CD4-positive, CD25-positive, alpha-beta regulatory T cell (primary cell): Measurements from ENCODE around the gene KRTAP9-6. TPM values are rescaled to one million over a fixed set of nuclear protein-coding genes. Genes with fewer than 3 reads are reported as not detected.
"Not testable (repeated sequence)": the region's sequence is repeated elsewhere in the genome, so short reads cannot be mapped to it uniquely, and the experiment has no call there.

ENCODE experiments used
- ATAC-seq, 2 donors: fragments of 150-1000 bp; cut with Tn5 transposase; one replicate each; pipeline ENCODE4 v1.10.0; 2021; ENCODE audit warnings: low read depth in 2 of 2, moderate number of reproducible peaks in 2 of 2, moderate library complexity in 1 of 2
- DNase-seq, 3 donors: peaks; one replicate each; pipeline versions ENCODE4 v3.0.0 to v3.0.0-alpha.2; 2012 to 2022; ENCODE audit warnings: mixed read lengths in 1 of 3
- H3K27ac ChIP-seq: one replicate; pipeline ENCODE4 v1.7.0; 2013; ENCODE audit warnings: mild to moderate bottlenecking, low read length; ENCODE audit not compliant: insufficient read depth, poor library complexity, severe bottlenecking
- H3K27me3 ChIP-seq: one replicate; pipeline ENCODE4 v1.7.0; 2013; ENCODE audit warnings: low read length; ENCODE audit not compliant: control insufficient read depth, insufficient read depth
- H3K36me3 ChIP-seq: one replicate; pipeline ENCODE4 v1.7.0; 2013; ENCODE audit warnings: mild to moderate bottlenecking, low read length, moderate library complexity; ENCODE audit not compliant: control insufficient read depth, insufficient read depth
- H3K4me1 ChIP-seq: 2 replicates; pipeline ENCODE4 v1.7.0; 2013; ENCODE audit warnings: mild to moderate bottlenecking, low read length; ENCODE audit not compliant: insufficient read depth, control insufficient read depth, poor library complexity, severe bottlenecking
- H3K4me3 ChIP-seq: one replicate; pipeline ENCODE4 v1.7.0; 2013; ENCODE audit warnings: low read depth, mild to moderate bottlenecking, low read length, moderate library complexity
- H3K9me3 ChIP-seq, 2 experiments: 1 replicate in 1 of 2; 2 replicates in 1 of 2; pipeline ENCODE4 v1.7.0; 2013; ENCODE audit warnings: low read length in 2 of 2, mild to moderate bottlenecking in 1 of 2, moderate library complexity in 1 of 2; ENCODE audit not compliant: control insufficient read depth in 2 of 2
- H3K27ac Mint-ChIP-seq, 3 donors: one replicate each; pipeline ENCODE4 v1.8.0; 2020 to 2022; ENCODE audit warnings: mild to moderate bottlenecking in 3 of 3, mixed read lengths in 3 of 3, moderate library complexity in 2 of 3
- H3K27me3 Mint-ChIP-seq: one replicate; pipeline ENCODE4 v1.8.0; 2022; ENCODE audit warnings: mild to moderate bottlenecking, mixed read lengths
- H3K36me3 Mint-ChIP-seq: one replicate; pipeline ENCODE4 v1.8.0; 2020; ENCODE audit warnings: mixed read lengths
- H3K4me1 Mint-ChIP-seq, 4 donors: one replicate each; pipeline ENCODE4 v1.8.0; 2020 to 2022; ENCODE audit warnings: mixed read lengths in 4 of 4, mild to moderate bottlenecking in 1 of 4
- H3K4me3 Mint-ChIP-seq, 4 donors: one replicate each; pipeline ENCODE4 v1.8.0; 2020 to 2022; ENCODE audit warnings: mild to moderate bottlenecking in 4 of 4, mixed read lengths in 4 of 4, moderate library complexity in 3 of 4
- H3K9me3 Mint-ChIP-seq, 7 donors: one replicate each; pipeline ENCODE4 v1.8.0; 2020 to 2022; ENCODE audit warnings: mixed read lengths in 7 of 7, mild to moderate bottlenecking in 3 of 7, moderate library complexity in 2 of 7
- polyA plus RNA-seq, 4 donors: library from polyadenylated mRNA; unstranded; fragments of 300-500 nt; fragmentation: Illumina TruSeq; gene quantifications; one replicate each; pipeline ENCODE4 v1.2.3, GENCODE V29; 2021
- total RNA-seq: library from RNA; stranded (reverse); gene quantifications from one replicate; pipeline ENCODE4 v1.2.3, GENCODE V29; 2022

KRTAP9-6 gene
- total and polyA plus RNA-seq, 5 donors from 2014 or later, result not detected

DNA sequence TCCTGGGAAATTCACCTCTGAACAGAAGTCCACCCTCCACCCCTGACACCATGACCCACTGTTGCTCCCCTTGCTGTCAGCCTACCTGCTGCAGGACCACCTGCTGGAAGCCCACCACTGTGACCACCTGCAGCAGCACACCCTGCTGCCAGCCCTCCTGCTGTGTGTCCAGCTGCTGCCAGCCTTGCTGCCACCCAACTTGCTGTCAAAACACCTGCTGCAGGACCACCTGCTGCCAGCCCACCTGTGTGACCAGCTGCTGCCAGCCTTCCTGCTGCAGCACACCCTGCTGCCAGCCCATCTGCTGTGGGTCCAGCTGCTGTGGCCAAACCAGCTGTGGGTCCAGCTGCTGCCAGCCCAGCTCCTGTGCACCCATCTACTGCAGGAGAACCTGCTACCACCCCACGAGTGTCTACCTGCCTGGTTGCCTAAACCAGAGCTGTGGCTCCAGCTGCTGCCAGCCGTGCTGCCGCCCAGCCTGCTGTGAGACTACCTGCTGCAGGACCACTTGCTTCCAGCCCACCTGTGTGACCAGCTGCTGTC is 10.5 kb downstream of the KRTAP9-6 start, which contains the start of gene KRTAP9-7:
Gene KRTAP9-7, plus strand, starts transcription at position 51 of the 543 bp plus-strand sequence. Its CDS starts 0 bp downstream, at position 51.
- Mint-ChIP-seq H3K27me3 (peaks cover 38% of the 10 kb centered on the region), H3K4me1 (peaks cover 0 to 12% (median 3%) of the 10 kb centered on the region in 4 donors)
- H3K36me3 ChIP-seq, H3K36me3 Mint-ChIP-seq, H3K27ac Mint-ChIP-seq, DNase-seq, H3K27ac ChIP-seq, H3K9me3 Mint-ChIP-seq, ATAC-seq, H3K9me3 ChIP-seq, H3K4me3 Mint-ChIP-seq, H3K4me3 ChIP-seq, H3K4me1 ChIP-seq: not testable (repeated sequence)
- H3K27me3 ChIP-seq, result peaks cover 15% of the 10 kb centered on the region

DNA sequence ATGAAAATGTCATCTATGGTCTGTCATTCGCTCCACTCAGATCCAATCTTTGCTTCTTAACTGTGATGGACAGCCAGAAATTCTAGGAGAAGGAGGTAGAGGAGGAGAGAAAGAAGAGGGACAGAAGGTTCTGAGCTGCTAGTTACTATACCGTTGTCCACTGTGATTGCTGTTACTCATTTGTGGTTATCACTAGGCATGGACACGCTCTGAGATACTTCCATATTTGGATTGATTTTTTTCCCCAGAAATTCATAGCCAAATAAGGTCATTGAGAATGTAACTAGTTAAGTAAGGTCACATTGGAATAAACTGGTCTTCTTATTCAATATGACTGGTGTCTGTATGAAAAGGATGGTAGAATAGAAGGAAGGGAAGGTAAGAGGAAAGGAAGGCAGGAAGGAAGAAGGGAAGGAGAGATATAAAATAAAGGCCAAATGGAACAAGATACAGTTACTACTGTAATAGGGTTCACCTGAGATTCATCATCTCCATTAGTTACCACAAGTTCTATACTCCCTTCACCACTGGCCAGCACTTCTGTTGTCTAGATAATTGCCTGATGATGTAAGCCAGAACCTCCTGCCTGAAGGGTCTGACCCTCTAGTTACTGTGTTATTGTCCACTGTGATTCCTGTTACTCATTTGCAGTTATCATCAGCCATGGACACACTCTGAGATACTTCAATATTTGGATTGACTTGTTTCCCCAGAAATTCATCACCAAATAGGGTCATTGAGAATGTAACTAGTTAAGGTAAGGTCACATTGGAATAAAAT is 13.2 kb downstream of the KRTAP9-6 start:
- H3K4me1 ChIP-seq, result no peaks in the 10 kb centered on the region
- Mint-ChIP-seq H3K4me3 (no peak overlapping the region), H3K27me3 (peaks cover 38% of the 10 kb centered on the region), H3K4me1 (peaks cover 0 to 9% (median 0%) of the 10 kb centered on the region in 4 donors), H3K27ac (no peak overlapping the region), H3K9me3 (peaks cover 0 to 6% (median 0%) of the 10 kb centered on the region in 7 donors), H3K36me3 (no peaks in the 10 kb centered on the region)
- no peak overlapping the region for H3K4me3 ChIP-seq
- H3K27me3 ChIP-seq, result peaks cover 15% of the 10 kb centered on the region
- DNase-seq, result no peak
- H3K27ac ChIP-seq, result no peak overlapping the region
- no peaks in the 10 kb centered on the region for H3K36me3 ChIP-seq
- ATAC-seq, result no peak
- H3K9me3 ChIP-seq, result no peaks in the 10 kb centered on the region

DNA sequence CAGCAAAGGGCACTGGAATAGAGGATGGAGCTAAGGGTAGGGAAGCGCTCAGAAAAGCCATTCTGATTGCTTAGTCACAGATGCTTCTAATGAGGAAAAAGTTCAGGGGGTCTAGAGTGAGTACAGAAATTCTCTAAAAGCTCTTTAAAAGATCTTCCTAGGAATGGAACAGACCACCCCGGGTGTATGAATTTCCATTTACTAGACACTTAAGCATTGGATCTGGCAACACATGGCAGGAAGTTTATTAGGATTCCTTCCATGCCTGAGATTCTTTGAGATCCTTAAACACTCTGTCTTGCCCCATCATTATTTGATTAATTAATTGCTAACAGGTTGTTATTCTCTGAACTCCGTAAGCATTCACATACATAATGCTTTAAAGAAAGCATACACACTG is 18.9 kb downstream of the KRTAP9-6 start:
- no peak for DNase-seq
- no peaks in the 10 kb centered on the region for H3K36me3 ChIP-seq
- no peak overlapping the region for H3K4me3 ChIP-seq
- H3K9me3 Mint-ChIP-seq, result peaks cover 0 to 2% (median 0%) of the 10 kb centered on the region in 7 donors
- peaks cover 5% of the 10 kb centered on the region for H3K27me3 ChIP-seq
- H3K4me1 Mint-ChIP-seq, result peaks cover 0 to 15% (median 4%) of the 10 kb centered on the region in 4 donors
- no peaks in the 10 kb centered on the region for H3K4me1 ChIP-seq
- no peaks in the 10 kb centered on the region for H3K9me3 ChIP-seq
- H3K36me3 Mint-ChIP-seq, result no peaks in the 10 kb centered on the region
- ATAC-seq, result no peak
- H3K4me3 Mint-ChIP-seq, result no peak overlapping the region
- H3K27ac Mint-ChIP-seq, result no peak overlapping the region
- peaks cover 11% of the 10 kb centered on the region for H3K27me3 Mint-ChIP-seq
- H3K27ac ChIP-seq, result no peak overlapping the region

DNA sequence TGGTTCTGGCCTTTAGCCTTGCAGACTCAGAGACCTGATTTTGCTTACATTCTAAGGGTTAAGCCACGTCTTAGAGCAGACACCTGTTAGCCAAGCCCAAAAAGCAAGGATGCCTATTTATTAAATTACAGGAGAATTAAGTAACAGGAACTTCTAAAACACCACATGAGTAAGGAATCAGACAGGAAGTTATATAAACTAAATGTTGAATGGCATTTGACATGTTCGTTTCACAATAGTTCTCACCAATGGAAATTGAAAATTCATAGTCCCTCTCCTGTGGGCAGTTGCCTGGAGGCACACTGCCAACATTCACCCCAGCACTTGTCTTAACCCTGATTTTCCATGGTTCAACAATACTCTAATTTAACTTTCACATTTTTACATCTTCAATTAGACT is 19.4 kb downstream of the KRTAP9-6 start:
- Mint-ChIP-seq H3K9me3 (no peaks in the 10 kb centered on the region), H3K27ac (no peak overlapping the region)
- no peak for DNase-seq

DNA sequence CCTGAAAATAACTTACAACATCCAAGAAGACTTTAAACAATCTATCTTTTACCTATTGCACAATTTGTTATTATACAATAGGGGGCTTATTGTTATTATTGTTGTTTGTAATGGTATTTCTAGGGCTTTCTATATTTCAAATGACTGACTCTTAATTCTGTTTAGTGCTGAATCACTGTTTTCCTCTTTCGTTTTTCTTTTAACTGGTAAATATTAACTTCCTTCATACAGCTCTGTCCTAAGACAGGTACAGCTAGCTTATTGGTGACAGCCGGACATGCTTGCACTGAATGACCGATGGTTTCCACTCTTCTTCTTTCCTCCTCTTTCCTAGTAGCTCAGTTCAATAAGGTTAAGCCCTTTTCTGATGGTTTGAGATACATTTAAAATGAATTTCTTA is 21.9 kb downstream of the KRTAP9-6 start:
- DNase-seq (no peak), ATAC-seq (no peak)
- Histone ChIP-seq H3K27ac (no peak overlapping the region), H3K36me3 (no peaks in the 10 kb centered on the region), H3K4me1 (no peaks in the 10 kb centered on the region), H3K4me3 (no peak overlapping the region), H3K27me3 (peaks cover 2% of the 10 kb centered on the region), H3K9me3 (no peaks in the 10 kb centered on the region)
- H3K27ac Mint-ChIP-seq, result no peak overlapping the region
- no peak overlapping the region for H3K4me3 Mint-ChIP-seq
- H3K36me3 Mint-ChIP-seq, result no peaks in the 10 kb centered on the region
- H3K4me1 Mint-ChIP-seq, result peaks cover 0 to 15% (median 4%) of the 10 kb centered on the region in 4 donors
- peaks cover 10% of the 10 kb centered on the region for H3K27me3 Mint-ChIP-seq
- no peaks in the 10 kb centered on the region for H3K9me3 Mint-ChIP-seq

More for the DNA sequence above, 19.4 kb downstream of the KRTAP9-6 start:
- Histone ChIP-seq H3K27me3 (peaks cover 3% of the 10 kb centered on the region), H3K27ac (no peak overlapping the region), H3K9me3 (no peaks in the 10 kb centered on the region), H3K4me3 (no peak overlapping the region), H3K4me1 (no peaks in the 10 kb centered on the region), H3K36me3 (no peaks in the 10 kb centered on the region)
- H3K4me3 Mint-ChIP-seq, result no peak overlapping the region
- H3K36me3 Mint-ChIP-seq, result no peaks in the 10 kb centered on the region
- peaks cover 0 to 15% (median 4%) of the 10 kb centered on the region in 4 donors for H3K4me1 Mint-ChIP-seq
- no peak for ATAC-seq
- peaks cover 11% of the 10 kb centered on the region for H3K27me3 Mint-ChIP-seq

DNA sequence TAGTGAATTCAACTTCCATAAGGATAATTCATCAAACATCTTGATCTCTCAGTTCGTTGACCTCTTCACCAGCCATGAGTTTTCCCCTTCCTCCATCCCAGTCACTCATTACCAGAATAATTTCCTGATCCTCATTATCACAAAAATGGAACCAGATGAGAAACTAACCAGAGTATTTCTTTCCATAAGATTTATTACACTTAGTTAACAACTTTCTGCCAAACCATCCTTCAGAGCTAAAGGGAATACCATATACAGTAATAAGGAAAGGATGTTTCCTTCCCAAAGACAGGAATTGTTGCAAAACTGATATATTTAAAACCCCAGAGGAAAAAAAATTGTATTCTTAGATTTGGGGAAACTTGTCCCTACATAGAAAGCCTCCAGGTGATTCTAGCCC is 28.8 kb downstream of the KRTAP9-6 start:
- ATAC-seq (no peak), DNase-seq (no peak)
- Mint-ChIP-seq H3K9me3 (peaks cover 0 to 4% (median 0%) of the 10 kb centered on the region in 7 donors), H3K4me1 (peaks cover 0 to 3% (median under 1%) of the 10 kb centered on the region in 4 donors), H3K27me3 (peaks cover 33% of the 10 kb centered on the region), H3K27ac (no peak overlapping the region), H3K4me3 (no peak overlapping the region), H3K36me3 (no peaks in the 10 kb centered on the region)
- H3K4me3 ChIP-seq, result no peak overlapping the region
- H3K27ac ChIP-seq, result no peak overlapping the region
- no peaks in the 10 kb centered on the region for H3K27me3 ChIP-seq
- H3K36me3 ChIP-seq, result no peaks in the 10 kb centered on the region
- no peaks in the 10 kb centered on the region for H3K4me1 ChIP-seq
- no peaks in the 10 kb centered on the region for H3K9me3 ChIP-seq

DNA sequence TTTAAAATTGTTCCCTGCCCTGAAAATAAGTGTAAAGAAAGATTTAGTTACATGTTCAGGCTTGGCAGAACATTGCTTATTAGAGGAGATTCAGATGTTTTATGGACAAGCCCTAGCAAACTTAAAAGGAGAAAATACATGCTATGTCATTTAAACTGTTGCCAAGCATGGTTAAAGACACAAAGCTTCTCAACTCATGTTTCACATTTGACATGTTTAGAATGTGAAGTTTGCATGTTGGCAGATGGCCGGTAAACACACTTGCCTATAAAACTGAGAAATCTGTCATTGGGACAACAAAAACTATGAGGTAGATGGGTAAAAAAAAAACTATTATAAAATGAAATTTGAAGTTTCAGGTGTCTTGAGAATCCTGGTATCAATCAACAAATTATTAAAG is 31.7 kb downstream of the KRTAP9-6 start:
- ATAC-seq (no peak), DNase-seq (no peak)
- H3K4me3 ChIP-seq, result no peak overlapping the region
- no peaks in the 10 kb centered on the region for H3K27me3 ChIP-seq
- H3K4me1 Mint-ChIP-seq, result peaks cover 4 to 16% (median 7%) of the 10 kb centered on the region in 4 donors
- H3K36me3 ChIP-seq, result no peaks in the 10 kb centered on the region
- no peak overlapping the region for H3K27ac Mint-ChIP-seq
- peaks cover 3% of the 10 kb centered on the region for H3K36me3 Mint-ChIP-seq
- H3K4me3 Mint-ChIP-seq, result no peak overlapping the region
- no peaks in the 10 kb centered on the region for H3K9me3 ChIP-seq
- no peak overlapping the region for H3K27ac ChIP-seq
- peaks cover 24% of the 10 kb centered on the region for H3K27me3 Mint-ChIP-seq
- H3K4me1 ChIP-seq, result no peaks in the 10 kb centered on the region
- H3K9me3 Mint-ChIP-seq, result peaks cover 0 to 8% (median 3%) of the 10 kb centered on the region in 7 donors
